ENCODE results near the gene FRAS1. TPM values are rescaled to one million over a fixed set of nuclear protein-coding genes. Genes with fewer than 3 reads are reported as not detected.

Gene FRAS1
- total and polyA plus RNA-seq, 9 of the 15 experiments (the other 6 are each of a cell fraction or from before 2014, with no cell fraction given), result under 0.01 to 0.11 (median 0.04) TPM; not detected in 2

DNA sequence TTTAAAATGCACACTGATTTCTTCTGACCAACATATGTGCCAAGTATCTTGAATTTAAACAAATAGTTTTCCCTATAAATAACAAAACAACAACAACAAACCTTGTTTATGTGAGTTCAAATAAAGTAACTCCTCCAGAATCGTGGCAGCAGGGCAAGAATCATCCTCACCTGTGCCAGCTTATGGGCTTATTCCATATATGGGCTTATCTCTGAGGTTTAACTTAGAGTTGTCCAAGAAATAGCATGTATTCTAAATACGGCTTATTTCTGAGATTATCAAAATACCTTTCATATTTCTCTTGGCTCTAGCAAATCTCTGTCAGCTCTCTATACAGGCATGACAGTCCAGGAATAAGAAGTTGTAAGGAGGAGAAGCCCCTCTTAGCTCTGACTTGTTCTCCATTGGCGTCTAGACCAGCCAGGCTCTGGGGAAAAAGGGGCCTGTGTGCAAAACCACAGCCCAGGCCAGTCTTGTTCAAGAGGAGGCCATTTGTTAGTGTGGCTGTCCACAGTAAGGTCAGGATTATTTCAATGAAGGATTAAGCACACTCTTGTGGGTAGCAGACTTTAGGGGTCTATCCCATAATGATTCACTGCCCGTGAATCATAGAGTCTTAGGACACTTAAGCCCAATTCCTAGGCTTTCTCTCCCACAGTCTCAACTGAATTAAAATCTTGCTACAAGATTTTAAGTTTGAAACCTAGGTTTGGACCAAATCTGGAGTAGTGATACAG is 63.2 kb downstream of the FRAS1 start:
- CTCF ChIA-PET (ENCODE audit: low intra/inter-chr PET ratio), result interaction anchor here (0.6 kb wide), 1 partner anchor 1492 kb away, joined by 3 read pairs; no protein-coding TSS in a partner anchor
- Histone ChIP-seq H3K4me2 (ENCODE audit: insufficient read depth, low read length) (no peak overlapping the region), H4K20me1 (replicated peaks; ENCODE audit: control insufficient read depth, insufficient read depth, low read length) (no peaks in the 10 kb centered on the region), H2AFZ (ENCODE audit: low read depth, low read length) (no peak overlapping the region), H3K4me3 (no peak overlapping the region), H3K27me3 (ENCODE audit: control insufficient read depth in 2 of 2, insufficient read depth in 2 of 2, low read length in 2 of 2) (no peaks in the 10 kb centered on the region), H3K9me3 (replicated peaks; ENCODE audit: control insufficient read depth, insufficient read depth, low read depth, low read length) (no peaks in the 10 kb centered on the region), H3K27ac (ENCODE audit: extremely low read depth, low read depth, low read length) (no peak overlapping the region), H3K9ac (ENCODE audit: insufficient read depth in 1 of 2, low read depth in 2 of 2, low read length in 2 of 2) (no peak overlapping the region), H3K79me2 (ENCODE audit: control insufficient read depth, insufficient read depth, low read length) (no peaks in the 10 kb centered on the region), H3K36me3 (ENCODE audit: control insufficient read depth, insufficient read depth, low read length) (no peaks in the 10 kb centered on the region), H3K9me1 (ENCODE audit: control insufficient read depth, insufficient read depth, low read length) (no peaks in the 10 kb centered on the region), H3K4me1 (replicated peaks in 1 of 2; ENCODE audit: control insufficient read depth in 2 of 2, insufficient read depth in 2 of 2, low read length in 2 of 2) (no peaks in the 10 kb centered on the region)
- ATAC-seq (no peak), DNase-seq (ENCODE audit: extremely low read depth in 1 of 4, low spot score in 3 of 4) (no peak), FAIRE-seq (no peak)
- intact Hi-C loops (cut with micrococcal nuclease), result no loop called here
- POLR2A ChIA-PET, result no interaction called here
- no TSS peak for BruUV-seq (replicated peaks)
- in situ Hi-C loops (cut with MboI), result no loop called here
- 0% methylated on average over 4 of the region's 4 CpGs for WGBS (ENCODE audit: insufficient coverage, low coverage, missing lambda C conversion rate)
- TF ChIP-seq ELF4 (CRISPR knock-in tag; IDR thresholded peaks at IDR 0.05), result no peak
- TF ChIP-seq, protein P1, sequence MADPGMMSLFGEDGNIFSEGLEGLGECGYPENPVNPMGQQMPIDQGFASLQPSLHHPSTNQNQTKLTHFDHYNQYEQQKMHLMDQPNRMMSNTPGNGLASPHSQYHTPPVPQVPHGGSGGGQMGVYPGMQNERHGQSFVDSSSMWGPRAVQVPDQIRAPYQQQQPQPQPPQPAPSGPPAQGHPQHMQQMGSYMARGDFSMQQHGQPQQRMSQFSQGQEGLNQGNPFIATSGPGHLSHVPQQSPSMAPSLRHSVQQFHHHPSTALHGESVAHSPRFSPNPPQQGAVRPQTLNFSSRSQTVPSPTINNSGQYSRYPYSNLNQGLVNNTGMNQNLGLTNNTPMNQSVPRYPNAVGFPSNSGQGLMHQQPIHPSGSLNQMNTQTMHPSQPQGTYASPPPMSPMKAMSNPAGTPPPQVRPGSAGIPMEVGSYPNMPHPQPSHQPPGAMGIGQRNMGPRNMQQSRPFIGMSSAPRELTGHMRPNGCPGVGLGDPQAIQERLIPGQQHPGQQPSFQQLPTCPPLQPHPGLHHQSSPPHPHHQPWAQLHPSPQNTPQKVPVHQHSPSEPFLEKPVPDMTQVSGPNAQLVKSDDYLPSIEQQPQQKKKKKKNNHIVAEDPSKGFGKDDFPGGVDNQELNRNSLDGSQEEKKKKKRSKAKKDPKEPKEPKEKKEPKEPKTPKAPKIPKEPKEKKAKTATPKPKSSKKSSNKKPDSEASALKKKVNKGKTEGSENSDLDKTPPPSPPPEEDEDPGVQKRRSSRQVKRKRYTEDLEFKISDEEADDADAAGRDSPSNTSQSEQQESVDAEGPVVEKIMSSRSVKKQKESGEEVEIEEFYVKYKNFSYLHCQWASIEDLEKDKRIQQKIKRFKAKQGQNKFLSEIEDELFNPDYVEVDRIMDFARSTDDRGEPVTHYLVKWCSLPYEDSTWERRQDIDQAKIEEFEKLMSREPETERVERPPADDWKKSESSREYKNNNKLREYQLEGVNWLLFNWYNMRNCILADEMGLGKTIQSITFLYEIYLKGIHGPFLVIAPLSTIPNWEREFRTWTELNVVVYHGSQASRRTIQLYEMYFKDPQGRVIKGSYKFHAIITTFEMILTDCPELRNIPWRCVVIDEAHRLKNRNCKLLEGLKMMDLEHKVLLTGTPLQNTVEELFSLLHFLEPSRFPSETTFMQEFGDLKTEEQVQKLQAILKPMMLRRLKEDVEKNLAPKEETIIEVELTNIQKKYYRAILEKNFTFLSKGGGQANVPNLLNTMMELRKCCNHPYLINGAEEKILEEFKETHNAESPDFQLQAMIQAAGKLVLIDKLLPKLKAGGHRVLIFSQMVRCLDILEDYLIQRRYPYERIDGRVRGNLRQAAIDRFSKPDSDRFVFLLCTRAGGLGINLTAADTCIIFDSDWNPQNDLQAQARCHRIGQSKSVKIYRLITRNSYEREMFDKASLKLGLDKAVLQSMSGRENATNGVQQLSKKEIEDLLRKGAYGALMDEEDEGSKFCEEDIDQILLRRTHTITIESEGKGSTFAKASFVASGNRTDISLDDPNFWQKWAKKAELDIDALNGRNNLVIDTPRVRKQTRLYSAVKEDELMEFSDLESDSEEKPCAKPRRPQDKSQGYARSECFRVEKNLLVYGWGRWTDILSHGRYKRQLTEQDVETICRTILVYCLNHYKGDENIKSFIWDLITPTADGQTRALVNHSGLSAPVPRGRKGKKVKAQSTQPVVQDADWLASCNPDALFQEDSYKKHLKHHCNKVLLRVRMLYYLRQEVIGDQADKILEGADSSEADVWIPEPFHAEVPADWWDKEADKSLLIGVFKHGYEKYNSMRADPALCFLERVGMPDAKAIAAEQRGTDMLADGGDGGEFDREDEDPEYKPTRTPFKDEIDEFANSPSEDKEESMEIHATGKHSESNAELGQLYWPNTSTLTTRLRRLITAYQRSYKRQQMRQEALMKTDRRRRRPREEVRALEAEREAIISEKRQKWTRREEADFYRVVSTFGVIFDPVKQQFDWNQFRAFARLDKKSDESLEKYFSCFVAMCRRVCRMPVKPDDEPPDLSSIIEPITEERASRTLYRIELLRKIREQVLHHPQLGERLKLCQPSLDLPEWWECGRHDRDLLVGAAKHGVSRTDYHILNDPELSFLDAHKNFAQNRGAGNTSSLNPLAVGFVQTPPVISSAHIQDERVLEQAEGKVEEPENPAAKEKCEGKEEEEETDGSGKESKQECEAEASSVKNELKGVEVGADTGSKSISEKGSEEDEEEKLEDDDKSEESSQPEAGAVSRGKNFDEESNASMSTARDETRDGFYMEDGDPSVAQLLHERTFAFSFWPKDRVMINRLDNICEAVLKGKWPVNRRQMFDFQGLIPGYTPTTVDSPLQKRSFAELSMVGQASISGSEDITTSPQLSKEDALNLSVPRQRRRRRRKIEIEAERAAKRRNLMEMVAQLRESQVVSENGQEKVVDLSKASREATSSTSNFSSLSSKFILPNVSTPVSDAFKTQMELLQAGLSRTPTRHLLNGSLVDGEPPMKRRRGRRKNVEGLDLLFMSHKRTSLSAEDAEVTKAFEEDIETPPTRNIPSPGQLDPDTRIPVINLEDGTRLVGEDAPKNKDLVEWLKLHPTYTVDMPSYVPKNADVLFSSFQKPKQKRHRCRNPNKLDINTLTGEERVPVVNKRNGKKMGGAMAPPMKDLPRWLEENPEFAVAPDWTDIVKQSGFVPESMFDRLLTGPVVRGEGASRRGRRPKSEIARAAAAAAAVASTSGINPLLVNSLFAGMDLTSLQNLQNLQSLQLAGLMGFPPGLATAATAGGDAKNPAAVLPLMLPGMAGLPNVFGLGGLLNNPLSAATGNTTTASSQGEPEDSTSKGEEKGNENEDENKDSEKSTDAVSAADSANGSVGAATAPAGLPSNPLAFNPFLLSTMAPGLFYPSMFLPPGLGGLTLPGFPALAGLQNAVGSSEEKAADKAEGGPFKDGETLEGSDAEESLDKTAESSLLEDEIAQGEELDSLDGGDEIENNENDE (IDR thresholded peaks at IDR 0.05; ENCODE audit: low read depth, low read length), result no peak
- no peak for TF ChIP-seq ZNF12 (CRISPR knock-in tag; IDR thresholded peaks at IDR 0.05)
- no peak for TF ChIP-seq ZNF584 (CRISPR knock-in tag; IDR thresholded peaks at IDR 0.05; ENCODE audit: low read depth)
- TF ChIP-seq MEF2A (IDR thresholded peaks at IDR 0.05; ENCODE audit: control insufficient read depth, low read depth, low read length), result no peak
- no peak for TF ChIP-seq ZNF124 (CRISPR knock-in tag; IDR thresholded peaks at IDR 0.05)
- no peak for TF ChIP-seq RFX5 (IDR thresholded peaks at IDR 0.05; ENCODE audit: low read depth, low read length)
- no peak for TF ChIP-seq LARP7 (IDR thresholded peaks at IDR 0.05)
- TF ChIP-seq U2AF2 (optimal IDR thresholded peaks at IDR 0.05; ENCODE audit: low read depth, low read length), result no peak
- TF ChIP-seq, protein P2, sequence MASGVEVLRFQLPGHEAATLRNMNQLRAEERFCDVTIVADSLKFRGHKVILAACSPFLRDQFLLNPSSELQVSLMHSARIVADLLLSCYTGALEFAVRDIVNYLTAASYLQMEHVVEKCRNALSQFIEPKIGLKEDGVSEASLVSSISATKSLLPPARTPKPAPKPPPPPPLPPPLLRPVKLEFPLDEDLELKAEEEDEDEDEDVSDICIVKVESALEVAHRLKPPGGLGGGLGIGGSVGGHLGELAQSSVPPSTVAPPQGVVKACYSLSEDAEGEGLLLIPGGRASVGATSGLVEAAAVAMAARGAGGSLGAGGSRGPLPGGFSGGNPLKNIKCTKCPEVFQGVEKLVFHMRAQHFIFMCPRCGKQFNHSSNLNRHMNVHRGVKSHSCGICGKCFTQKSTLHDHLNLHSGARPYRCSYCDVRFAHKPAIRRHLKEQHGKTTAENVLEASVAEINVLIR (CRISPR knock-in tag; IDR thresholded peaks at IDR 0.05), result no peak
- TF ChIP-seq ZNF3 (CRISPR knock-in tag; IDR thresholded peaks at IDR 0.05), result no peak
